ENCODE data around the gene KISS1R. TPM values are rescaled to one million over a fixed set of nuclear protein-coding genes. Genes with fewer than 3 reads are reported as not detected.

The KISS1R gene
- total and polyA plus RNA-seq, 2 of the 4 experiments (the other 2 are of a cell fraction): not detected

DNA sequence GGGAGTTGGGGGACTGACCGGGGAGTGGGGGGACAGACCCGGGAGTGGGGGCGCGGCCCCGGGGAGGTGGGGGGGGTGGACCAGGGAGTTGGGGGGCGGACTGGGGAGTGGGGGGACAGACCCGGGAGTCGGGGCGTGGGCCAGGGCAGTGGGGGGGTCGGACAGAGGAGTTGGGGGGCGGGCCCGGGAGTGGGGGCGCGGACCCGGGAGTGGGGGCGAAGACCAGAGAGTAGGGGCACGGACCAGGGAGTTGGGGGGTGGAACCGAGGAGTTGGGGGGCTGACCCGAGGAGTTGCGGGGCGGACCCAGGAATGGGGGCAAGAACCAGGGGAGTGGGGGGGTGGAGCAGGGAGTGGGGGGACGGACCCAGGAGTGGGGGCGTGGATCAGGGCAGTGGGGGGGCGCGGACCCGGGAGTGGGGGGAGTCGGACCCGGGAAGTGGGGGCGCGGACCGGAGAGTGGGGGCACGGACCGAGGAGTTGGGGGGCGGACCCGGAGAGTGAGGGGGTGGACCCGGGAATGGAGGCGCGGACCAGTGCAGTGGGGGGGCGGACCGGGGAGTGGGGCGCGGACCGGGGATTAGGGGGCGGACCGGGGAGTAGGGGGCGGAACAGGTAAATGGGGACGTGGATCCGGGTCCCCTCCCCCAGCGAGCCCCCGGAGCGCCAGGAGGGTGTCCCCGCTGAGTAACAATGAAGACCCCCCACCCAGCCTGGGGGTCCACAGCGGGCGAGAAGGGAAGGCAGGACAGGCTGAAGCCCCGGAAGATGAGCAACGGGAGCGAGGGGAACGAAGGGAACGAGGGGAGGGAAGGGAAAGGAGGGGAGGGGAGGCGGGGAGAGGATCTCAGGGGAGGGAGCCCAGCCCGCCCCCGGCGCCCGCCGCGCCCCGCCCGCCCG is 4.7 kb upstream of the KISS1R start (continued):
- TF ChIP-seq MAFK (IDR thresholded peaks at IDR 0.05; ENCODE audit: low read depth, low read length): no peak
- TF ChIP-seq MAZ (IDR thresholded peaks at IDR 0.05; ENCODE audit: borderline replicate concordance, low read depth, low read length): no peak; the same call in 1 of the 2 replicates
- TF ChIP-seq POLR2A (IDR thresholded peaks at IDR 0.05; ENCODE audit: low read depth, low read length): no peak

GRCh38 chr19:913080-913748 is 3.9 kb upstream of the KISS1R start, which contains the start of gene R3HDM4:
Gene R3HDM4, minus strand, starts transcription at chr19:913219. Its CDS starts 62 bp downstream, at chr19:913157.
- DNase-seq (peak; percentile 37), ATAC-seq (ENCODE audit: low read depth) (peak; percentile 93)
- dilution Hi-C loops (cut with HindIII; ENCODE audit: low sequenced_read_pairs, unreplicated experiment) (no loop called here), in situ Hi-C loops (cut with MboI; ENCODE audit: low sequenced_read_pairs) (no loop called here), intact Hi-C loops (cut with micrococcal nuclease) (loop anchor here (5.0 kb wide), 2 partner anchors 46 to 251 kb away; partner anchors contain the start of gene RNF126)
- Histone ChIP-seq H3K9me1 (ENCODE audit: insufficient read depth, low read length) (no peaks in the 10 kb centered on the region), H3K23ac (ENCODE audit: low read depth, low read length) (peak within 1 kb of the TSS; percentile 73), H3K27ac (ENCODE audit: insufficient read depth, low read length) (peak within 1 kb of the TSS; percentile 98), H3K4me2 (ENCODE audit: low read depth, low read length) (peak within 1 kb of the TSS; percentile 86), H3K27me3 (ENCODE audit: control insufficient read depth, insufficient read depth, low read length) (peaks cover 12% of the 10 kb centered on the region), H3K4me1 (ENCODE audit: control insufficient read depth, insufficient read depth, low read length) (peaks cover 12% of the 10 kb centered on the region), H4K5ac (ENCODE audit: low read depth, low read length) (peak within 1 kb of the TSS; percentile 86), H3K56ac (ENCODE audit: extremely low read depth, insufficient read depth, low read length) (peak within 1 kb of the TSS; percentile 27), H3K9me3 (ENCODE audit: control insufficient read depth, insufficient read depth, low read length) (no peaks in the 10 kb centered on the region), H3K36me3 (ENCODE audit: control insufficient read depth, insufficient read depth, low read length) (0 out of 2 replicates have a peak, but pooled peaks cover 1% of the 10 kb centered on the region), H3K14ac (replicated peaks; ENCODE audit: low read depth, low read length) (peak within 1 kb of the TSS; percentile 85), H4K8ac (ENCODE audit: low read depth in 2 of 2, low read length in 2 of 2) (peak within 1 kb of the TSS; percentile 85 to 95), H2BK5ac (ENCODE audit: low read depth, low read length, poor library complexity, severe bottlenecking) (peak within 1 kb of the TSS; percentile 84), H2AK5ac (ENCODE audit: low read depth, low read length) (peak within 1 kb of the TSS; percentile 94), H2AK9ac (replicated peaks; ENCODE audit: low read depth, low read length, poor library complexity) (peak within 1 kb of the TSS; percentile 93), H2AFZ (replicated peaks; ENCODE audit: low read length, poor library complexity) (peak within 1 kb of the TSS; percentile 90), H4K91ac (ENCODE audit: insufficient read depth, low read depth, low read length) (peak within 1 kb of the TSS; percentile 88), H3K4me3 (ENCODE audit: insufficient read depth, low read depth, low read length) (peak within 1 kb of the TSS; percentile 100), H3K18ac (ENCODE audit: low read depth, low read length) (peak within 1 kb of the TSS; percentile 93), H3K4ac (ENCODE audit: low read depth, low read length) (peak within 1 kb of the TSS; percentile 96), H4K20me1 (ENCODE audit: insufficient read depth, low read length) (peaks cover 26% of the 10 kb centered on the region), H3K79me1 (ENCODE audit: low read depth in 1 of 2, low read length in 2 of 2) (peaks cover 4 to 35% of the 10 kb centered on the region in 2 experiments; a peak in 2 of 4 replicates), H2BK20ac (ENCODE audit: low read depth, low read length) (no peak within 1 kb of the TSS), H2BK120ac (ENCODE audit: low read depth, low read length) (peak within 1 kb of the TSS; percentile 59), H3K9ac (ENCODE audit: low read depth, low read length) (peak within 1 kb of the TSS; percentile 100), H2BK15ac (ENCODE audit: low read depth, low read length) (no peak within 1 kb of the TSS)
- ChIA-PET CTCF (interaction anchor here (0.8 kb wide), 1 partner anchor 143 kb away, joined by 3 read pairs; no protein-coding TSS in a partner anchor), POLR2A (ENCODE audit: unreplicated experiment) (no interaction called here)
- no TSS peak for BruUV-seq (replicated peaks)
- 1% methylated on average over 23 of the region's 76 CpGs; no CpG with 5 or more reads in 1 of the 2 experiments for WGBS, 2 experiments (ENCODE audit: extremely low coverage in 2 of 2, insufficient read length in 1 of 2)
- TF ChIP-seq BHLHE40 (IDR thresholded peaks at IDR 0.05; ENCODE audit: low read depth, low read length) (no peak), MAZ (IDR thresholded peaks at IDR 0.05; ENCODE audit: borderline replicate concordance, low read depth, low read length) (peak; percentile 63; the same call in 1 of the 2 replicates), POLR2A (IDR thresholded peaks at IDR 0.05; ENCODE audit: low read depth, low read length) (peak; percentile 82), MAFK (IDR thresholded peaks at IDR 0.05; ENCODE audit: low read depth, low read length) (no peak), NFE2L2 (IDR thresholded peaks at IDR 0.05; ENCODE audit: low read depth, low read length) (no peak), RAD21 (IDR thresholded peaks at IDR 0.05; ENCODE audit: low read length) (no peak), MXI1 (IDR thresholded peaks at IDR 0.05; ENCODE audit: borderline replicate concordance, low read depth, low read length) (peak; percentile 20; the same call in 1 of the 2 replicates)
- TF ChIP-seq, protein P1, sequence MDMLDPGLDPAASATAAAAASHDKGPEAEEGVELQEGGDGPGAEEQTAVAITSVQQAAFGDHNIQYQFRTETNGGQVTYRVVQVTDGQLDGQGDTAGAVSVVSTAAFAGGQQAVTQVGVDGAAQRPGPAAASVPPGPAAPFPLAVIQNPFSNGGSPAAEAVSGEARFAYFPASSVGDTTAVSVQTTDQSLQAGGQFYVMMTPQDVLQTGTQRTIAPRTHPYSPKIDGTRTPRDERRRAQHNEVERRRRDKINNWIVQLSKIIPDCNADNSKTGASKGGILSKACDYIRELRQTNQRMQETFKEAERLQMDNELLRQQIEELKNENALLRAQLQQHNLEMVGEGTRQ (IDR thresholded peaks at IDR 0.05; ENCODE audit: low read depth, low read length): no peak
- TF ChIP-seq, protein P2, sequence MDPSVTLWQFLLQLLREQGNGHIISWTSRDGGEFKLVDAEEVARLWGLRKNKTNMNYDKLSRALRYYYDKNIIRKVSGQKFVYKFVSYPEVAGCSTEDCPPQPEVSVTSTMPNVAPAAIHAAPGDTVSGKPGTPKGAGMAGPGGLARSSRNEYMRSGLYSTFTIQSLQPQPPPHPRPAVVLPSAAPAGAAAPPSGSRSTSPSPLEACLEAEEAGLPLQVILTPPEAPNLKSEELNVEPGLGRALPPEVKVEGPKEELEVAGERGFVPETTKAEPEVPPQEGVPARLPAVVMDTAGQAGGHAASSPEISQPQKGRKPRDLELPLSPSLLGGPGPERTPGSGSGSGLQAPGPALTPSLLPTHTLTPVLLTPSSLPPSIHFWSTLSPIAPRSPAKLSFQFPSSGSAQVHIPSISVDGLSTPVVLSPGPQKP (IDR thresholded peaks at IDR 0.05; ENCODE audit: borderline replicate concordance, low read depth, low read length): no peak

Measured in IMR-90 (cell line).